Stimulated activated CD4-positive, alpha-beta T cell treated with anti-CD3 and anti-CD28 coated beads, Interleukin-4, amount 100 ng/mL, for 4 hours (primary cell): ENCODE measurements around the gene PALM2AKAP2.

ENCODE experiments used
- DNase-seq, 2 experiments: peaks; one replicate each; pipeline ENCODE4 v3.0.0-alpha.2; 2020

PALM2AKAP2 gene

DNA sequence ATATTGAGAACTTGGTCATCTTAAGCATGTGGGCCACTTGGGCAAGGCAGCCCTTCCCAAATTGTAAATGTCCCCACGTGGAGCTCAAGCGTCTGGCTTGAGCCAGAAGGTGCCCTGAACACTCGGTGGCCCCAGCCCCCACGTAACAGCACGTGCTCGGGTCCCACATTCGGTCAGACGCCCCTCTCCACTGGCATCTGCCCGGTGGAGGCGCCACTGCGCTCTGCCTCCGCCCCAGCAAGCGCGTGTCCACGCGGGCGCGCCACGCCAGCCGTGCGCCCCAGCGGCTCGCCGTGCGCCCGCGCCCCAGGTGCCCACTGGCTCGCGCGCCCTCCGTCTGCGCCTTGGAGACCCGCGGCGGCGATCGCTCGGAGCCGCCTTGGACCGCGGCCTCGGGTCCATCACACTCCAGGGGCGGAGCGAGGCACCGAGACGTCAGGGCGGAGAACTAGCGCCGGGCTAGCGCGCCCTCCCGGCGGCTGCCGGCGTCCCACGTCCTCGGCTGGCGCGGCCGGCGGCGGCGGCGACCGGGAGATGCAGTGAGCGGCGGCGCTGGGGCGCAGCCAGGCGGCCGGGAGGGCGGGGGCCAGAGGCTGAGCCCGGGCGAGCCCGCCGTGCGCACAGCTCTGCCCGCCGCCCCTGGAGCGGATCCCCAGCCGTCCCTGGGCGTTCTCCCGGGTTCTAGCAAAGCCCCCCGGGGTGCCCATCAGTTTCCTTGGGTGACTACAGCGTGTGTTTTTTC, at the start of gene PALM2AKAP2:
PALM2AKAP2 (plus strand) TSS at position 488 of the 742 bp plus-strand sequence. CDS start 291 bp downstream, outside the sequence.
- no peak for DNase-seq

DNA sequence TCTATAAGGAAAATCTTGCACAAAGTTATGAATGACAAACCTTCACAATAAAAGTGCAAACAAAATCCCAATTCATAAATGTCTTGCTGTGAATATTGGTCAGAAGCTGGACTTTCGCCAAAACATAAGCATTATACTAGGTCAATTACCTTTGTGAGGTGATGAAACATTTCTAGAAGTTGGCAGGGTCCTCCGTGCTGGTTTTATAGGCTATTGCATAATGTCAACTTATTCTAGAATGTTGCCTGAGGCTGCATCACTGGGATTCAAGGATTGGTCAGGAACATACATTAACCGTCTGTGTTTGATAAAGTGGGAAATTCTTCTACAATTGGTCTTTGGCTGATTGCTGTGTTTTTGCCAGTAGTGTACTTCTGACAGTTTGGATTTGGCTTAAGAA, 49.8 kb upstream of the PALM2AKAP2 start:
- DNase-seq = no peak

DNA sequence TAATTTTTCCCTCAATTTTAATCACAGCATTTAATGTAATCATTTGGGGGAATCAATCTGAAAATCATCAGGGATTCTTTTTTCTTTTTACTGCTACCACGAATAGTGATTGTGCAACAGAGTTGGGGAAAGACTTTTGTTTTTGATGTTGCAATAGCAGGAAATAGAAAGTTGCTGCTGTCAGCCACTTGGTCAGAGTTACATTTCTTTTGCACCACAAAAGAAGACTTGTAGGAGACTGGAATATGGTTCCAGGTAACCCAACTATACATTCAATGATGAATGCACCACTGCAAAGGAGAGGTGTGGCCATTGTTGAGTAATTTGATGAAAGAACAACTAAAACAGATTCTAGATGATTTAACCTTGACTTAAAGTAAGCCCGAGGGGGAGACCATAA, 46.3 kb upstream of the PALM2AKAP2 start:
- no peak for DNase-seq

DNA sequence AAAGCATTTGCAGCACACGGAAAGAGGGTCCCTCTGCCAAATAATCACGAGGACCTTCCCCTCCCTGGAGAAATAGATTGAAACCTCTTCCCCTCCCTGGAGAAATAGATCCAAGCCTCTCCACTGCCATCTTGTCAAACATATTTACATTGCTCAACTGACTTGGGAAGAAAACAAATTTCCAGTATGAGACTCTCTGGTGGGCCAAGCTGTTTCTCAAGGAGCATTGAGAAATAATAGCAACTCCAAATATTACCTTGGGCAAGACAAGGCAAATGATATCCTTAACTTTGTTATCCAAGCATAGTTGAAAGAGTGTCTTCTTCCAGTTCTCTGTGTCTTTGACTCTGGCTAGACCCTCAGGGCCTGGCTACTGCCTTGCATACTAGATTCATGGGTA, 45.2 kb upstream of the PALM2AKAP2 start:
- no peak for DNase-seq

DNA sequence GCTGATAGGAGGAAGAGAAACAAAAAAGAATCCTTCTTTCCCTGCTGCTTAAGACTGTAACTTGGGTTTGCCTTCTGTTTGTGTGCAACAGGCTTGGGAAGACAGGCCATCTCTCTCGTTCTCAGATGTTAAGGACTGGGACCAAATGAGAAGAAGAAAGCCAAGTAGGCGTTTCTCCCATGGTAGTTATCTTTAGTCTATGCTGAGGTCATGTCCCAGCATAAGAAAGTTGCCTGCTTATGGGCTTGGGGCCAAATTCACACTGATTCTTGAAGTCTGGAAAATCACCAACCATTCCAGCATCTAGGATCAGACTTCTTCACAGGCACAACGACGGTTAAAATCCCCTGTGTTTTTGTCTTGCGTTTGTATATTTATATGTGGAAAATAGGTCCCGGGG, 44.2 kb upstream of the PALM2AKAP2 start:
- DNase-seq = no peak

GRCh38 chr9:109737295-109737694, 42.7 kb upstream of the PALM2AKAP2 start:
- no peak for DNase-seq

- no peak for DNase-seq
These were observed 40.2 kb upstream of the PALM2AKAP2 start for GRCh38 chr9:109739760-109740159.

- DNase-seq = no peak
These were observed 37.1 kb upstream of the PALM2AKAP2 start for GRCh38 chr9:109742776-109743348.

GRCh38 chr9:109743696-109744095, 36.3 kb upstream of the PALM2AKAP2 start:
- DNase-seq = no peak

DNA sequence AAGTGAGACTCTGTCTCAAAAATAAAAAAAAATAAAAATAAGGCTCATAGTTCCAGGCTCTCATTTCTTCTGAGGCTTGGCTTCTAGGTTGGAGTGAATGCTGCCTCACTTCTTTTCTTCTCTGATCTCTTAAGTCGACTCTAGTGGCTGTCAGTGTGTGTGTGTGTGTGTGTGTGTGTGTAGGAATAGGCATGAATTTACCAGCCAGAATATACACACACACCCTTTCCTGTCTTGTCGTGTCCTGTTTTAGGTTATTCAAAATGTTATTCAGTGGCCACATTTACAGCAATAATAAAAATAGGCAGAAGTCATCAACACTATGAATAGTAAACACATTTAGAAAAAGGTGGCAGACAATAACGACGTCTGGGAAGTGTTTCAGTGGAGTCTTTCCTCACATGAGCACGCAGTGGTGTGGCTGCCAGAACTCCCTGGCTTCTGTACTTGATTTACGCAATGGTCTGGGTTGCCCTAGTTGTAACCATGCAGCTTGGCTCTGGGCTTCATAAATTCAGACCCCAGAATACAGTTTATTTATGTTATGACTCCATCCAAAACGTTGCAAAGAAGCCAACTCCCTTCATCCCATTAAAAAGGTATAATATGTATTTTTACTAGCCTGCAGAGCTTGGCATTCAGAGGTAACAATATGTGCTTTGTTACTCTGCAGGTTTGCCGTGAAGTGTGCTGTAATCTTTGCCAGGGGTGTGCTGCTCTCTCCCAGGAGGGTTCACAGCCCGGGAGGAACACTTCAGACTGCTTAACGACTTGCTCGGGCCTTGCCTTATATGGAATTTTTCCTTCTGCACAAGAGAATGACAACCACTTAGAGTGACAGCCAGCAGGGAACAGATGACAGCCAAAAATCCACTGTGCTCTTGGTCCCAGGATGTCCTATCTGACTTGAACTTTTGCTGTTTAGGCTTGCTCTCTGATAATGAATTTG, 34.4 kb upstream of the PALM2AKAP2 start:
- DNase-seq = no peak

GRCh38 chr9:109751253-109751652, 28.7 kb upstream of the PALM2AKAP2 start:
- DNase-seq = no peak

DNA sequence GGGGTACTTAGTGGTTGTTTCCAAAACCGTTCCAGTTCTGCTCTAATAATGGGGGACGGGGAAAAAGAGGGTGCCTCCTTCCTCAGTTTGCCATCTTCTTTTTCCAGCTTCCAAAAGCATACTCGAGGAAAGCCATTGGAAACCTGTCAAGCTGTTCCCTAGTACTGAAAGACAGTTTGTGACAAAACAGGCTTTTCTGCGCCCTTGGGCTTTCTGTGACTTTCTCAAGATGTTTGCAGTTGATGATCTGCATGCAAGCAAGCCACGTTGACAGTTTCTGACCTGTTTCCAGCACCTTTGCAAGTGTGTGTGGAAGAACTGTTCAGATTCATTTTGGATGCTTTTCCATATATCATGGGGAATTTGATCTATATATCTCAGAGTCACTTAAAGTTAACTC, 26.7 kb upstream of the PALM2AKAP2 start:
- no peak for DNase-seq

- no peak for DNase-seq
These were observed 25.0 kb upstream of the PALM2AKAP2 start for GRCh38 chr9:109755040-109755439.

DNA sequence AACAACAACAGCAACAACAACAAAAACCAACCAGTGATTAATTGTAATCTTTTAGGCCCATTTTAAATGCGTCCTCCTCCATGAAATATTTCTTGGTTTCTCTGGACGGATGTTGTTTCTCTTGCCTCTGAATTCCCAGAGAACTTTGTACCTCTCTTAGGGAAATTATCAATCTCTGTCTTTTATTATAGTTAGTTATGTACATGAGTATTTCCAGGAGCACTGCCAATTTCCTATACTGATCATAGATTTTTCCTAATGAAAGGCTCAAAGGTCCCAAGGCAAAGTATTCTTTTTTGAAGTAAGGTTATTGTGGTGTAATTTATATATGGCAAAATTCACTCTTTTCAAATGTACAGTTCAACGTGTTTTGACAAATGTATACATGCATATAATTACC, 20.4 kb upstream of the PALM2AKAP2 start:
- no peak for DNase-seq

- DNase-seq = no peak
These were observed 14.7 kb upstream of the PALM2AKAP2 start for GRCh38 chr9:109765278-109765677.

DNA sequence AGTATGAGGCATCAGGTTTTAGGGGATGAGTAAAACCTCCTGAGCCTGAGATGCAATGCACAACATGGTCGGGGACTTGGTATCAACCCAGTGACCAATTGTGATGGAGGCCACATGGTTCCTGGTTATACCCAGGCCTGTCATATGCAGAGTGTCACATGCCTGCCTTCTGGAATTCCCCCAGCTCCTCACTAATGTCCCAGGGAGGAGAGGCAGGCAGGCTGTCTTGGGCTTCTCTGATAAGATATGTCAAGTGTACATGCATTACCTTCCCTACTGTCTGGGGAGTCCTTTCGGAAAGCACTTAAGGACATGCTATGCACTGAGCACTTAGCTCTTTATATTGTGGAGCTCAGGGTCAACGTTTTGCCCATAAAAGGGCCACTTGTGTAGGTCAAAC, 14.2 kb upstream of the PALM2AKAP2 start:
- no peak for DNase-seq

GRCh38 chr9:109766351-109766750, 13.6 kb upstream of the PALM2AKAP2 start:
- no peak for DNase-seq

- DNase-seq = no peak
These were observed 12.6 kb upstream of the PALM2AKAP2 start for GRCh38 chr9:109767404-109767803.

DNA sequence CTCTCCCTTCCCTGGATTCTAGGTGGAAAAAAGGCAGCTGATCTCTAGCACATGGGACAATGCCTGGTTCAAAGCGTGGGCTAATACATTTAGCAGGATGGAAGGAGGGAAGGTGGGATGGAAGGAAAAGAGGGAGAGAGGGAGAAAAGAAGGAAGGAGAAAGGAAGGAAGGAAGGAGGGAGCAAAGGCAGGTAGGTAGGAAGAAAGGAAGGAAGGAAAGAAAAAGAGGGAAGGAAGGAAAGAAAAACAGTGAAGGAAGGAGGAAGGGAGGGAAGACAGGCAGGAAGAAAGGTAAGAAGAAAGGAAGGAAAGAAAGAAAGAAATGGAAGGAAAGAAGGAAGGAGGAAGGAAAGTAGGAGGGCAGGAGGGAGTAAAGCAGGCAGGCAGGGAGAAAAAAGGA, 12.2 kb upstream of the PALM2AKAP2 start:
- no peak for DNase-seq

DNA sequence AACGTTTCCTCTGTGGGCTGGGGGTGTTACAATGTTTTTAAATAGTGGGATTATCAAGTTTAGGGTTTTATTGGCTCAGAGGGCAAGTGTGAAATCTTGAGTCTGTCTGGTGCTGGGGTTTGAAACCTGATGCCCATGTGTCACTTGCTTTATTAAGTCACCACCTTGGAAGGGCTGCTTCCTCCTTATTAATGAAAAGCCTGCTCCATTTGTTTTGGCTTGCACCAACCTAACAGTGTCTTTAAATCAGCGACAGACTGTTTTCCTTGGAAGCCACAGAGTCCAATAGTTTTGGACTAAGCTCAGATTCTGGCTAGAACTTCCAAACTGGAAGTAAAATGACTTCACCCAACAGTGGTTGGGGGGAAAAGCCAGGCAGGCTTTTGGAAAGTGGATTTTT, 10.7 kb upstream of the PALM2AKAP2 start:
- DNase-seq = no peak

DNA sequence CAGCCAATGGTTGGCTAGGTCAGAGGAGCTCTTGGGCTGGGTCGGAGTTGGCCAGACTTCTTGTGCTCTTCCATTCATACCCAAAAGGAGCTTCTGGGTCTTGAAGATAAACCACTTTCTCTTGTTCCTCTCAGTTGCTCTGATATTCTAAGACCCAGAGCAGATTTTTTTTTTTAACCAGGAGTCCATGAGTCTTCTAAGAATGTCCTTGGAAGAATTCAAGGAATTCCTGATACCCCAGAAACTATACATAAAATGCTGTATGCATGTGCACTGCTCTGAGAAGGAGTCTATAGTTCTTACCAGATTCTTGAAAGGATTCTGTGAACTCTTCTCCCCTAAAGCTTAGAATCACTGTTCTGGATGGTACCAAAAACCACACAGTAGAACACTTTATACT, 9.9 kb upstream of the PALM2AKAP2 start:
- no peak for DNase-seq

DNA sequence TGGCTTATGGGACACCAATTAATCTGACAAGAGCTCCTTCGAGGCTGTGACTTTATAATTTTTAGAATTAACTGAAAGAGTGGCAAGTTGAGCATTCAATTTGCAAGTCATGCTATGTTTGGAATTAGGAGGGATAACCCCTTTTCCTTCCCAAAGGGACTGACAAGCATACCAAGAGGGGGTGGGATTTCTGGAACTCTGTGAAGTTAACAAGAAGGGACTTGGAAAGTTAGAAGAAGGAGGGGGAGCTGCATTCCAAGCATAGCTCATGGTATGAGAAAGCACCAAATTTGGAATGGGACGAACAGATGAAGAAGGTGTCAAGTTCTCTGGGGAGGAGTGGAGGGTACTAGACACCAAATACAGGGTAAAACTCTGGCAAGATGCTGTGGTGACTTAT, 8.9 kb upstream of the PALM2AKAP2 start:
- no peak for DNase-seq

DNA sequence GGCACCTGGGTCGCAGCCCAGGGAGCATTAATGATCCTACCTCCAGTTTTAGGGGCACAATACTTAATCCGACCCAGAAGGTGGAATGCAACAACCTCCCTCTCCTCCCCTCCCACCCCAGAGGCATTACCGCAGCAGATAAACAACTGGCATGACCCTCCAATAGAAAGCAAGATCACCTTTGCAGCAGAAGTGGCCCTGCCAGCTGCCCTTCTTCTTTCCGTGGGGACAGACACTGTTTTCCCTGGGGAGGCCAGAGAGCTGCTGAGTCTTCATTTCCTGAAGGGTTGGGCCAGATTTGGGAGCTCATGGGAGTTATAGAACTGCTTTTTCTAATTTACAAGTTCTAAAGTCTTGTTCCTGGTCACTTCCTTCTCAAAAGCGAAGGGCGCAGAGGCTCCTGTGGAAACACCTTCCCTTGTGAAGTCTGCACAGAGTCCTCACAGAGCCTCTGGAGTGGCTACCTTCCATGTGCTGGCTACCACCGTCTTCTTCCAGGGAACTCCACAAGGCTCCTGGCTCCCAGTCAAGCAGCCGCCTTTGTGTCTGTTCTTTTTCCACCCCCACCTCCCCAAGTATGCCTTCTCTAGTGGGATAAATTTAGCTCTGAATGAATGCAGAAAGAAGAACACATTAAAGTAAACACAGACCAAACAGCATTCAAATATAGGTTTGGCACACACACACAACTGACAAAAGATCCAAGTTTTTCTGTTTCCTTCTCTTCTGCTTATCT, 8.0 kb upstream of the PALM2AKAP2 start:
- DNase-seq = no peak
